ENCODE results near the gene NT5DC1.

- TF ChIP-seq POLR2A (IDR thresholded peaks at IDR 0.05) (no peak), CTCF (IDR thresholded peaks at IDR 0.05) (peak; percentile 55 to 87 (median 81))
These were observed 187.1 kb downstream of the NT5DC1 start for GRCh38 chr6:116287689-116288282.
